Midbrain (tissue), 1 donor: ENCODE measurements around the gene CD247.
"Not testable (repeated sequence)": the region's sequence is repeated elsewhere in the genome, so short reads cannot be mapped to it uniquely, and the experiment has no call there.

Source experiments
- DNase-seq: peaks from one replicate; lab custom pipeline; 2025; lab: John Stamatoyannopoulos, UW

Gene CD247

DNA sequence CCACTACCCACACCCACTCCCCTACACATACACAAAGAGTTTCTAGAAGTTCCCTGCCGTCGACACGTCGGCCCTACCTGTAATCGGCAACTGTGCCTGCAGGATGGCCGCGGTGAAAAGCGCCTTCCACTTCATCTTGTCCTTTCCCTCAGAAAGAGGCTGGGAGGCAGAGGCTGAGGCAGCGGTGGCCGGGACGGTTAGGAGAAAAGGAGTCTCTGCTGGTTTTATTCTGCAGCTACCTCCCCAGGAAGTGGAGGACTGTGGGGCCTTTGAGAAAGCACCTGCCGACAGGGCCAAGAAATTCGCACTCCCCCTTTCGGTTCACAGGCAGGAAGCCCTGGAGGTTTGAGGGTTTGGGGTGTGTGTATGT, at the start of gene CD247:
CD247 (minus strand) TSS at position 199 of the 370 bp plus-strand sequence; CDS start at position 135, 64 bp downstream.
- no peak for DNase-seq

DNA sequence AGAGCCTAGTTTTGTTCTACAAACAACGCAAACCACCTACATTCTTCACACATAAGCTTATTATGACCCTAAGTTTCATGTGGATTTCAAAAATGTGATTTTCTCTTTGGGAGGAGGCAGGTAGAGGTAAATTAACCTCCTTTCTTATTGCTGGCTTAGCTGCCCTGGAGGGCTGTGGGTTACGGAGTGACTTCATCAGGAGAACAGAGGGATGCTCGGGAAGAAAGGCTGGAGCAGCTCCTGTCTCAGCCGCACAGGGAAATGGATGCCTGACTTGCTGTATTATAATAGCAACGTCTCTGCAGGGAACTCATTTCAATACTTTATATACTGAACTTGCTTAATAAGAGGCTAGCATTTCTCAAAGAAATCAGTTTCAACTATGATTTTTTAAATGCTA, 49.3 kb upstream of the CD247 start:
- DNase-seq: no peak

DNA sequence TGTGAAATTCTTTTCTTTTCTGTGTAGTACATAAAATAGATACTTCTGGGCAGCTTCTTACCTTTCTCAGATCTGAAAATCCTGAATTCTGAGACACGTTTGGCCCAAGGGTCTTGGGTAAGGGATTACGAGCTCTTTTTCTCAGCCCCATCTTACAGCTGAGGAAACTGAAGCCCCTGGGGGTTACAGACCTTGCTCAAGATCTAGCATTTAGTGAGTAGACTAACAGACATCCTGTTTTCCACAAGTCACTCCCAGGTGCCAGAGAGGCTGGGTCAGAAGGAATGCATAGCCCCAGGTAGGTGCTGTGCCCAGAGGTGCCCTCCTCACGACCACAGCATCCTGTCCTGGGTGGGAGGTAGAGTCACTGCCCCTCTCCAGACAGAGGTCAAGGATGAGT, 48.4 kb upstream of the CD247 start:
- DNase-seq: no peak

DNA sequence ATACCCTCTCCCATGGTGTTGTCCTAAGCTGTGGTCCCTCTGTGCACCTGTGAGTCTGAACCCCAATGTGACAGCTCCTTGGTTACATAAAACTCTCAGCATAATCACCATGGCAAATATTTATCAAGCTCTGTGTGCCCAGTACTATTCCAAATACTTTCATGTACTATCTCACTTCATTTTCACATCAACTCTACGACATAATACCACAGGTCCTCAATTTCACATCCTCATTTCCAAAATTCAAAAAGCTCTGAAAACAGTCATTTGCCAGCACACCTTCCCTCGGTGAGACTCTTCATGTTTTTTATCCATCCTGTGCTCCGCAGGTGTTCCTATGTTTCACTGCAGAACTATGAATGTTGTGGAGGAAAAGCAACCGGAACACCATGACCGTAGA, 47.6 kb upstream of the CD247 start:
- no peak for DNase-seq

DNA sequence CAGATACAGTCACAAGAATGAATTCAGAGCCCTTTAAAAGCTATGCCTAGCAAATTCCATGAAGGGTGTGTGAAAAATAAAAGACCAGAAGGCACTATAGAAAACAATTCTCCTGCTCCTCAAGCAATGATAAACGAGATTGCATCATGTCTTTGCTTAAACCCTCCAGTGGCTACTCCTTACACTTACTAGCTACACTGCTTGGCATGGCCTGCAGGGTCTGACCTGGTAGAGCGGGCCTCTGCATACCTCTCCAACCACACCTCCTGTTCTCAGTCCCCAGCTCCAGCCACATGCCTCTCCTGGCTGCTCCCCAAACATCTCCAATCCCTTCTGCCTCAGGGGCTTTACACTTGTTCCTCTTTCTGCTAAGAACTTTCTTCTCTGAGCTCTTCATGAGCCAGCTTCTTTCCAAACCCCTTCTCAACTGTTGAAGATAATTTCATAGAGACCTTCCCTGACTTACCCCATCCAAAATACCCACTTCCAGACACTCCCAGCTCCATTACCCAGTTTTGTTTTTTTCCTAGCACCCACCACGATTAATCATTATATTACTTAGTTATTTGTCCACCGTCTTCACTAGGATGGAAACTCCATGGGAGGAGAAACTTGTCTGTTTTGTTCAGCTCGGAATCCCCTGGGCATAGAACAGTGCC, 46.4 kb upstream of the CD247 start:
- no peak for DNase-seq

DNA sequence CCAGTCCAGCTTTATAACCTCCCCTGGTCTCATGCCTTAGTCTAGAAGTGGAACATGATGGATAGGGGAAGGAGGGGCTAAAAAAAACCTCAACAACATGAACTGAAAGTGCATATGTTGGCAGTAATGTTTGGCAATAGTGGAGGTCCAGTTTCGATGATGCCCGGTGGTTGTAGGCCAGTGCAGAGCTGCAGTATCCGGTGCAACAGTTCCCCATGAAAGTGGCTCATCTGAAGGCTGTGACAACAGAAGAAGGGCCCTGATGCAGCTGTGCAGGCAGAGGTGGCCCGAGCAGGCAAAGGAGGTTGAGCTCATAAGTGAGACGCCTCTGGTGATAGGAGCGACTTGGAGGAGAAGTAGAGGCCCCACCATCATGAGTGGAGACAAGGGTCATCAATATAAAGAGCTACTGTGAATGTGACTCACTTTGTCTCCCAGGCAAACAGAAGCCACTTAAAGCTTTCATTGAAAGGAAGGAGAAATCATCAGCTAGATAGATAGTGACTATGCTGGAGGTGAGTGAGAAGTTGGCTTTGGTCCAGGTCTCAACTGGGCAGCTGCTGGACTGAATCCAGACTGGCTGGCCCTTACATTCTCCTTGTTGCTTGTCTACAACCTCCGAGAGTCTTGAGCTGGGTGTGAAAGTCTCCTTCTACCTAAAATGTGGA, 45.4 kb upstream of the CD247 start:
- DNase-seq: peak; percentile 22

DNA sequence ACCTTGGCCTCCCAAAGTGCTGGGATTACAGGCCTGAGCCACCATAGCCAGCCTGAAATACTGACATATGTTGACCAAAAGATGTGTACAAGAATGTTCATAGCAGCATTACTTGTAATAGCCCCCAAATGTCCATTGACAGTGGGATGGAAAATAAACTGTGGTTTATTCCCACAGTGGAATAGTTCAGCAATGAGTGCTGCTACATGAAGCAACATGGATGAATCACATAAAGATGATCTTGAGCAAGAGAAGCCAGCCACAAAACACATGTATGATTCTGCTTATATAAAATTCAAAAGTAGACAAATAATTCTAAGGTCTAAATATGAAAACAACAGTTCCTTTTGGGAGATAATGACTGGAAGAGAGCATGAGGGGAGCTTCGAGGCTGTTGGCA, 44.4 kb upstream of the CD247 start:
- no peak for DNase-seq

DNA sequence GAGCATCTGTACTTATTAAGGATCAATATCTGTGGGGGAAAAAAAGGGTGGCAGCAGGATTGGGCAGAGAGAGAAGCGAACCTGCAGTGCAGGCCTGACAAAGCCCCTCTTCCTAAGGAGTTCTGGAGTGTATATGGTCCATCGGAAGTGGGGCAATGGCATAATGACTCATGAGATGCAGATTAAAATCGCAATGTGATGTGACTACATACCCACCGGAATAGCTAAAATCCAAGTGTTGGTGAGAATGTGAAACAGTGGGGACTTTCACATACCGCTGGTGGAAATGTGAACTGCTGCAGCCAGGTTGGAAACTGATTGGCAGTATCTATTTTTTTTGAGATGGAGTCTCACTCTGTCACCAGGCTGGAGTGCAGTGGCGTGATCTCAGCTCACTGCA, 43.4 kb upstream of the CD247 start:
- no peak for DNase-seq

DNA sequence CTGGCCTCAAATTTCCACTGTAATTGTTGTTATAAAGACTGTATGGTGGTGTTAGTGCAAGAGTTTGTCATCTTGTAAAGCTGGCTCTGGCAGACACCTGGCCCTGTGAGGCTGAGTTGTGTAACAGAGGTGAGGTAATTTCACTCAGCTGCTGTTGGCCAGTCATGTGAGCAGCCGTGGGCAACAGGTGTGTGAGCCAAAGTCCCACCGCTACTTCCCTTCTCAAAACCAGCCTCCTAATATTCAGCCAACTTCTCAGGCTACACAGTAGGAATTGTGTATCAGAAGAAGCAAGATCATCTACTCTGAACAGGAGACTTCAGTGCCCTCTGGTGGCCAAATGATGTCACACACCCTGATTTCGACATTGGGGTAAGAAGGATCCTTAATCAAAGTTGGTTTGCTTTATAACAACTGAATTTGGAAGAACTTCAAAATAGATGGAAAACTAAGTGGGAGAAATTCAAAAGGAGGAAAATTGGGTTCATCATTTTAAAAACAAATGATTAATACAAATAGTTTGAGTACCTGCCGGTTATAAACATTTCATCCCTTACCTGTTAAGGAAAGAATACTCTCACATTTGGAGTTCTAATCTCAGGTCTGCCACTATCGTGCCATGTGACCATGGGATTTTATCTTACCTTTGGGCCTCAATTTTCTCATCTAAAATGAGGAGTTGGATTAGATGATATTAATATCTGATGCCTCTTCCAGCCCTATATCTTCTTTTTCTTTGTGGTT, 37.8 kb upstream of the CD247 start:
- DNase-seq: peak; percentile 70

DNA sequence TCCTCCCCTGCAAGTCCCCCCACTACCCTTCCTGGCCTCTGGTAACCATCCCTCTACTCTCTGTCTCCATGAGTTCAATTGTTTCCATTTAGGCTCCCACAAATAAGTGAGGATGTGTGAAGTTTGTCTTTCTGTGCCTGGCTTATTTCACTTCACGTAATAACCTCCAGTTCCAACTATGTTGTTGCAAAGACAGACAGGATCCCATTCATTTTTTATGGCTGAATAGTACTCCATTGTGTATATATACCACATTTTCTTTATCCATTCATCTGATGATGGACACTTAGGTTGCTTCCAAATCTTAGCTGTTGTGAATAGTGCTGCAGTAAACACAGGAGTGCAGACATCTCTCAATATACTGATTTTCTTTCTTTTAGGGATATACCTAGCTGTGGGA, 36.7 kb upstream of the CD247 start:
- not testable (repeated sequence) for DNase-seq

DNA sequence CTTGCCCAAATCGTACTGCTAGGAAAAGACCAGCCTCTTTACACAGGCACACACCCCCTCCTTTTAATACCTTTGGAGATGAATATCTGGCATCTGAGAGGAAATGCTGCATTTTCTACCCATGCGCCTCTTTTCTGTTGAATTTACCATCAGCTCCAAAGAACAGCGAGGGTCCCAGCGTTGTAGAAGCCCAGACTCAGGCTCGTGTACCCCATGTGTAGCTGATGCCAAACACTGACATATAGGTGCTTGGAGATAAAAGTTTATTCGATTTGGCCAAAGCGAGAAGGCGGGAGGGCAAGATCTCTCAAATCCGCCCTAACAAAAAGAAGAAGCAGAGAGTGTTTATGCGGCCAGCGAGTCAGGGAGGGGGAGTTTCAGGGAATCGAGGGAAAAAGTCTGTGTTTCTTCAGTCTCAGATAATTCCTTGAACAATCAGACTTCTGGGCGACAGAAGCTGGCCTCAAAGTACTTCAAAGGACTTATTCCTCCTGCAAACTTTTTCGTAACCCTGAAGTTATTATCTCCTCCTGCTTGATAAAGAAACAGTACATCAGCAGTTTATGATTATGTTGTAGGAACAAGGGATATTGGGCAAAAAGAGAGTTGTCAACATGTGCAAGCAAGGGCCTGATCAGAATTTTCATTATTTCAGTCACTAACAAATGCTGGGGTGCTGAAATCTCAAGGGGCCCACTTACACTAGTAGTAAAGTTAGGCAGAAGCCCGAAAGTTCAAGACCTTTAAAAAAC, 35.9 kb upstream of the CD247 start:
- DNase-seq: no peak

DNA sequence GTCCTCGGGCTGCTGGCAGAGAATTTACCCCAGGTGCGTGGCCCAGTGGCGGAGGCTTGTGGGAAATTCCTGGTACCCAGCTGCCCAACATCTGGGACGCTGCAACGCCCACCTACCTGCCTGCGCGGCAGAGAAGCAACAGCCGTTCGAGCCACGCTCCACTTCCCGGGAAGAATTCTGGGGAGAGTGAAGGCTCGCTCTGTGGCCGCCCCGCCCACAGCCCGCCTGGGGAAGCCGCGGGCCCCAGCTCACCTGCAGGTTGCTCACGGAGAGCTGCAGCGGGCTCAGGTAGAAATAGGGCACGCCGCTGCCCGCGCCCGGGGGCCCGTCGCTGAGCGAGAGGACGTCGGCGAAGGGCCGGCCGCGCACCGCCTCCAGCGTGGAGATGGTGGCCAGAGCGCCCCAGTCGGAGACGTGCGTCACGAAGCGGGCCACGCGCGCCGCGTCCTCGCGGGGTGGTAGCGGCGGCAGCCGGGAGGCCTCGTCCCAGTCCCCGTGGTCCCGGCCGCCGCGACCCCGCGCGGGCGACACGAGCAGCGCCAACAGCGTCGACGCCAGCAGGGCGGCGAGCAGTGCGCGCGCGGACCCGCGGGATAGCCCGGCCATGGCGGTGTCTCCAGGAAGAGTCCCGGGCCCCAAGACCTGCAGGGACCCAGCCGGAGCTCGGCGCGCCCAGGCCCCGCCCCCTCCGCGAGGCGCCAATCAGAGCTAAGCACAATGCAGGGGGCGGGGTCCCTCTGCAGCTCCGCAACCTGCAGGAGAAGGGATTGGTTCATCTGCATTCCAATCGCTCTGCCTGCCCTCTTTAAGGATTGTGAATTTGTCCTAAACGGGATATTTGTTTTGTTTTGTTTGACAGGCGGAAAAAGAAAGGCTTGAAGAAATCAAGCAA, 35.1 kb upstream of the CD247 start, which contains the start of gene CREG1:
CREG1 (minus strand) TSS at position 627 of the 892 bp plus-strand sequence.
- DNase-seq: peak; percentile 92

DNA sequence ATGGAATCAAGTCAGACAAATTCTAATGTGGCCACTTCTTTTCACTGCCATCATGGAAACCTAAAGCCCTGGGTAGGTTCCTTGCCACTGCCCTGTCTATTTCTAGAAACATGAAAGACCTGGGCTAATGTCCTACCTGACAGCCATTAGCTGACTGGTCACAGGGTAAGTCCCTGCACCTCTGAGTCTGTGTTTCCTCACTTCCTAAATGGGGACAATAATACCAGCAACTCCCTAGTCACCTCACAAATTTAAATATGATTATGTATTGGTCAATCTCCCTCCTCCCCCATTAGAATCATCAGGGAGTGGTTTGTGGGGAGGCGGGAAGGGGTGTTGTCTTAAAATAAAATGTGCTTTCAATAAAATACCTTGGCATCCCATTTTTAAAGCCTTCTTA, 33.0 kb upstream of the CD247 start:
- DNase-seq: no peak

DNA sequence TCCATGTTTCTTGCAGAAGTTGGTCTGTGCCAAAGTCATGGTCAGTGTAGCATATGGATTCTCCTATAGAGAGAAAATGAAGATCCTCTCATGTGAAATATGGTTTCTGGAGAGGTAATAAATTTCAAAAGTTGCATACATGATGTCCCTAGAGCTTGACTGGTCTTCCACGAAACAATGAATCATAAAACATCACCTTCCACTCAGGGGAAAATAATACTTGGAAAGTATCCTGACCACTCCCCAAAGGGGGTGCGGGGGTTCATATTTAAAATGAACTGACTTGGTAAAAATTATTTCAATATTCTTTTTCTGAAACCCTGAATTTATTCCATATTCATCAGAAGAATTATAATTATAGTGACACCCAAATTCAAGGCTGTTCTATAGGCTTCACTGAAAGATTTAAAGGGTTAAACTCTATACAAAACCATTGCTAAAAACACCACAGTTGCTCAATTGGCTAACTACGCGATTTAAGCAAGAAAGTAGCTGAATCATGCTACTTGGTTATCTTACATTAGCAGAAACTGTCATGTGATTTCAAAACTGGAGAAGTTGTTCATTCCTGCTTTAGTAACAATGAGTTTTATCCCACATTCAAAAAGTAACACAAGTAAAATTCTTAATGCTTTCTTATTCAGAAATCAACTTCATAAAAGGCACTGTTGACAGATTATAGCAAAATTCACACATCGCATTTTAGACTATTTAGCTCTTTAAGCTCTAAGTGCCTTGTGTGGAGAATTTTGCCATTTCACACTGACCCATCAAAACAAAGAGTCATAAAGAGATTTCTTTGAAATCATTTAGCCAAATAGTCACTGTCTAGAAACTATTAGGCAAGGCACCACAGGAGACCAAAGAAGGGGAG, 30.0 kb upstream of the CD247 start:
- DNase-seq: peak; percentile 23

DNA sequence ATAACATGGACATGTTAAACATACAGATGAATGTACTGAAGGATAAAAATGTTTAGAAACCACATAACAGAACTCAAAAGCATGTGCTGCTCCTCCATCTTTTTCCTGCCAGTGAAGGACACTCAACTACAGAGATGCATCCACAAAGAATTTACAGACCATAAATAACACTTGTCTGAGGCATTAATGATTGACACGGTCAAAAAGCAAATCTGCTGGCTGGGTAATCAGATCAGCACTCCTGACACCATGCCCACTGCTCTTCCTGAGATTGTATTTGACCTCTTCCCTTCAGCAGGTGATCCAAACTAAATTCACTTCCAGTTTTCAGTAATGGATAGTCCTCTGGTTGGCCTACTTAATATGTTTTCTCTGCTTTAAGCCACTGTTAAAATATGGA, 28.6 kb upstream of the CD247 start:
- no peak for DNase-seq

DNA sequence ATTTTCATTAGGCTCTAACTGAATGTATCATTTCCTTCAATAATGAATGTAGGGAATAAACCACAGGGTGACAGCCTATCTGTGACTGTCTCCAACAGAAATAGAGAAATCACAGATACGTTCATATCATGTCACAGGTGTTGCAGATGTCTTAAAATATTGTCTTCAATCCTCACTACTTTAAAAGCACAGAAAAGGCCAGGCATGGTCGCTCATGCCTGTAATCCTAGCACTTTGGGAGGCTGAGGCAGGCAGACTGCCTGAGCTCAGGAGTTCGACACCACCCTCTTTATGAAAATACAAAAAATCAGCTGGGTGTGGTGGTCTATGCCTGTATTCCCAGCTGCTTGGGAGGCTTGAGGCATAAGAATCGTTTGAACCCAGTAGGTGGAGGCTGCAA, 27.0 kb upstream of the CD247 start:
- no peak for DNase-seq

DNA sequence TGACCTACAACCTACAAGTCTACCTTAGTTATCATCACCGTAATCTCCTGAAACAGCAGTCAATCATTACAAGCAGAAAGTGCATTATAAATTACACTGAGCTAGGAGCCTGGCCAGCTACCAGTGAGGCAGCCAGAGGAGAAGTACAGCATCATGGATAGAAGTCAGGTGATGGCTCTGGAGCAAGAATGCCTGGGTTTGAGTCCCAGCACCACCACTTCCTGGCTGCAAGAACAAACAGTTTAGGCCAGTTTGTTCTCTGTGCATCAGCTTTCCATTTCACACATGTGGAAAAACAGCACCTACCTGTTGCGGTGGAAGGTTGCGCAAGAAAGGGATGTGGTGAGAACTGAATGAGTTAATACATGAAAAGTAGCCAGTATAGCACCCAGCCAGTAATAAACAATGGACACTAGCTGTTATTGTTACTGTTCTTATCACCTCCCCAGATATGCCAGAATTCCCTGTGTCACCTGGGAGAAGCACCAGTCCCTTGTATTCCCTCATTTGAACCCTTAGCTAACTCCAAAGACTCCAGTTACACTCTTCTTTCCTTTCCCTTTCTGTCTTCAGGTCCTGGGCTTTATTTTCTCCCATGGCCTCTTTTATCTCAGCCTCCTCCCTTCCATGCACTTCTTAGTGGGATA, 26.2 kb upstream of the CD247 start:
- no peak for DNase-seq

DNA sequence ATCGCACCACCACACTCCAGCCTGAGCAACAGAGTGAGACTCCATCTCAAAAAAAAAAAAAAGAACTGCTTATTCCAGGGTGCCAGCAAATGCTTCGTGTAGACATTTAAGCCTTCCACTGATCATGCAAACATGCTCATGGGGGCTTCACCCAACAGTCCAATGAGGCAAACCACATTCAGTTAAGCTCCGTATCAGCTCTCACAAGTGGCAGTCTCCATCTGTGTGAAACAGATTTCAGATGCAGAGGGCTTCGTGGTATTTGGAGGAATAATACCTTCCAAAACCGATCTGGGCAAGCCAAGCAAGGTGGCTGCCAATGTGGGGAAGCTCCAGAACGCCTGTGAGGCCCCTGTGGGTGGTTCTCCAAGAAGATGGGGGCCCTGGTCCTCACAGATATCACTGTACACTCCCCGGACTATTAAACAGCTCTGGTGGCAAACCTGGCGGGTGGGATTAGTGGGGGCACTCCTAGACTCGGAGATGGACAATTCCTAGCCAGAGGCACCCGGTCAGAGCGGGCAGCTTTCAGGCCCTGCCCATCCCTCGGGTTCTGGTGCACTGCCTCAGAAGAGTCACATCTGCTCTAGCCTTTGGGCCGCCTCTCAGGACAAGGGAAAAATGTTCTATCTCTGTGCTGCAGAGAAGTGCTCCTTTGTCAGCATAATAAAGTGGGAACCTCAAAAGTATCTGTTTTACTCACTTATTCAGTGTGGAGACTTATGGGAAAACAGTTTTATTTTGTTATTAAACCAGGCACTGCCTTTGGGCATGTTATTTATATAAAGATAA, 25.1 kb upstream of the CD247 start:
- DNase-seq: no peak
